ENCODE results near the gene FAM3B.
"Not testable (repeated sequence)": the region's sequence is repeated elsewhere in the genome, so short reads cannot be mapped to it uniquely, and the experiment has no call there.

The FAM3B gene

GRCh38 chr21:41349619-41350390 lies 33.2 kb downstream of the FAM3B start:
- no peak for DNase-seq (ENCODE audit: low read depth in 2 of 2)
- H3K4me3 ChIP-seq (replicated peaks in 1 of 2; ENCODE audit: low read depth in 2 of 2, low read length in 2 of 2) = no peak overlapping the region
- TF ChIP-seq CTCF (IDR thresholded peaks at IDR 0.05; ENCODE audit: low read depth, low read length) = no peak

GRCh38 chr21:41350436-41351155 lies 34.0 kb downstream of the FAM3B start:
- no peak overlapping the region for H3K4me3 ChIP-seq (replicated peaks in 1 of 2; ENCODE audit: low read depth in 2 of 2, low read length in 2 of 2)
- TF ChIP-seq CTCF (IDR thresholded peaks at IDR 0.05; ENCODE audit: low read depth, low read length) = no peak
- no peak for DNase-seq (ENCODE audit: low read depth in 2 of 2)

GRCh38 chr21:41357546-41357945 lies 40.9 kb downstream of the FAM3B start:
- TF ChIP-seq CTCF (IDR thresholded peaks at IDR 0.05; ENCODE audit: low read depth, low read length) = no peak
- DNase-seq (ENCODE audit: low read depth in 2 of 2) = no peak
- H3K4me3 ChIP-seq (replicated peaks in 1 of 2; ENCODE audit: low read depth in 2 of 2, low read length in 2 of 2) = no peak overlapping the region

GRCh38 chr21:41358193-41359166 lies 41.9 kb downstream of the FAM3B start:
- DNase-seq (ENCODE audit: low read depth in 2 of 2) = no peak
- TF ChIP-seq CTCF (IDR thresholded peaks at IDR 0.05; ENCODE audit: low read depth, low read length) = no peak
- no peak overlapping the region for H3K4me3 ChIP-seq (replicated peaks in 1 of 2; ENCODE audit: low read depth in 2 of 2, low read length in 2 of 2)

GRCh38 chr21:41359286-41359685 lies 42.7 kb downstream of the FAM3B start:
- no peak for TF ChIP-seq CTCF (IDR thresholded peaks at IDR 0.05; ENCODE audit: low read depth, low read length)
- DNase-seq (ENCODE audit: low read depth in 2 of 2) = no peak
- H3K4me3 ChIP-seq (replicated peaks in 1 of 2; ENCODE audit: low read depth in 2 of 2, low read length in 2 of 2) = no peak overlapping the region

- DNase-seq (ENCODE audit: low read depth in 2 of 2); H3K4me3 ChIP-seq (replicated peaks in 1 of 2; ENCODE audit: low read depth in 2 of 2, low read length in 2 of 2): not testable (repeated sequence)
These were observed 43.1 kb downstream of the FAM3B start for GRCh38 chr21:41359754-41360071.

All from cardiac fibroblast (primary cell).